Measurements from ENCODE around the gene AFF3.
A peak's percentile ranks its signal among the peaks of the same experiment; 100 is the strongest.

Gene AFF3

GRCh38 chr2:99619151-99619550, 523.2 kb downstream of the AFF3 start:
- DNase-seq = peak in 1 of 58 donors; percentile 43

GRCh38 chr2:99618579-99619097, 523.8 kb downstream of the AFF3 start:
- no peak for DNase-seq

- DNase-seq = no peak
These were observed 524.6 kb downstream of the AFF3 start for GRCh38 chr2:99617811-99618210.

GRCh38 chr2:99615247-99615771, 527.1 kb downstream of the AFF3 start:
- peak in 34 of 58 donors; percentile 3 to 74 (median 38) for DNase-seq

GRCh38 chr2:99613980-99614379, 528.4 kb downstream of the AFF3 start:
- DNase-seq = no peak

GRCh38 chr2:99611786-99612185, 530.6 kb downstream of the AFF3 start:
- DNase-seq = no peak

GRCh38 chr2:99611034-99611433, 531.4 kb downstream of the AFF3 start:
- no peak for DNase-seq

- DNase-seq = no peak
These were observed 532.5 kb downstream of the AFF3 start for GRCh38 chr2:99609851-99610381.

- DNase-seq = no peak
These were observed 533.5 kb downstream of the AFF3 start for GRCh38 chr2:99608861-99609260.

- no peak for DNase-seq
These were observed 534.4 kb downstream of the AFF3 start for GRCh38 chr2:99607861-99608491.

GRCh38 chr2:99607454-99607853, 534.9 kb downstream of the AFF3 start:
- peak in 8 of 58 donors; percentile 15 to 38 (median 22) for DNase-seq

- no peak for DNase-seq
These were observed 537.4 kb downstream of the AFF3 start for GRCh38 chr2:99605036-99605435.

- DNase-seq = no peak
These were observed 539.9 kb downstream of the AFF3 start for GRCh38 chr2:99602476-99602875.

- no peak for DNase-seq
These were observed 541.3 kb downstream of the AFF3 start for GRCh38 chr2:99600981-99601651.

- DNase-seq = peak in 7 of 58 donors; percentile 16 to 43 (median 24)
These were observed 543.9 kb downstream of the AFF3 start for GRCh38 chr2:99598441-99598840.

GRCh38 chr2:99597616-99598015, 544.8 kb downstream of the AFF3 start:
- no peak for DNase-seq

GRCh38 chr2:99595373-99595772, 547.0 kb downstream of the AFF3 start:
- DNase-seq = no peak

GRCh38 chr2:99593692-99594427, 548.5 kb downstream of the AFF3 start:
- no peak for DNase-seq

GRCh38 chr2:99576775-99577174, 565.6 kb downstream of the AFF3 start:
- no peak for DNase-seq

- peak in 6 of 58 donors; percentile 6 to 39 (median 19) for DNase-seq
These were observed 568.6 kb downstream of the AFF3 start for GRCh38 chr2:99573634-99574251.

Measured in anterior cingulate cortex (tissue), 58 donors.